SKM-1 (cell line): Measurements from ENCODE around the gene THADA.
"Not testable (repeated sequence)": the region's sequence is repeated elsewhere in the genome, so short reads cannot be mapped to it uniquely, and the experiment has no call there.

Experiments used
- DNase-seq: peaks from one replicate; lab custom pipeline; 2025; ENCODE audit not compliant: unreplicated experiment; lab: John Stamatoyannopoulos, UW

THADA gene

DNA sequence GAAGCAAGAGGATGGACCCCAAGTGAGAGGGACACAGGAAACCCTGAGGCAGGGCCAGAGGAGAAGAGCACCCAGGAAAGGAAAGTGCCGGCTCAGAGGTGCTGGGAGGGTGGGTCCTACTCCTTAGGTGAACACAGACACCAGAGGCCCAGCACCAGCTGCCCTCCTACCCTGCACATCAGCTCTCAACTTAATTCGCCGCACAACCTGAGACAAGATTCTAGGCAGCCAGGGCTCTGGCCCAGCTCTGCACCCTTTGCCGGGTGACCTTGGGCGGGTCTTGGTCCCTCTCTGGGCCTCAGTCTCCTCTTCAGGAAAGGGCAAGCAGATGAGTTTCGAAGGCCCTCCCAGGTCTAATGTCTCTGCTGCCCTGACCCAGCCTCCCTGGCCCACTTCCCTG is 397.6 kb downstream of the THADA start:
- no peak for DNase-seq

DNA sequence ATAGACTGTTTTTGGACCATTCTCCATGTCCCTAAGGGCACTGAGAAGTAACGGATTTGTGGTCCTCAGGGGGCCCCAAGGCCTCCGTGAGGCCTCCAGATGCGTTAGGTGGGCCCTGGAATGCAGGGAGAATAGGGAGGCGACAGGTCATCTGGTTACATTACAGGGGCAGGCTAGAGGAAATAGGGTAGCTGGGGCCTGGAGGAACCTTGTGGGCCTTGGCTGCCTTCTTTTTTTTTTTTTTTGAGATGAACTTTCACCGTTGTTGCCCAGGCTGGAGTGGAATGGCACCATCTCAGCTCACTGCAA is 398.3 kb downstream of the THADA start:
- no peak for DNase-seq

DNA sequence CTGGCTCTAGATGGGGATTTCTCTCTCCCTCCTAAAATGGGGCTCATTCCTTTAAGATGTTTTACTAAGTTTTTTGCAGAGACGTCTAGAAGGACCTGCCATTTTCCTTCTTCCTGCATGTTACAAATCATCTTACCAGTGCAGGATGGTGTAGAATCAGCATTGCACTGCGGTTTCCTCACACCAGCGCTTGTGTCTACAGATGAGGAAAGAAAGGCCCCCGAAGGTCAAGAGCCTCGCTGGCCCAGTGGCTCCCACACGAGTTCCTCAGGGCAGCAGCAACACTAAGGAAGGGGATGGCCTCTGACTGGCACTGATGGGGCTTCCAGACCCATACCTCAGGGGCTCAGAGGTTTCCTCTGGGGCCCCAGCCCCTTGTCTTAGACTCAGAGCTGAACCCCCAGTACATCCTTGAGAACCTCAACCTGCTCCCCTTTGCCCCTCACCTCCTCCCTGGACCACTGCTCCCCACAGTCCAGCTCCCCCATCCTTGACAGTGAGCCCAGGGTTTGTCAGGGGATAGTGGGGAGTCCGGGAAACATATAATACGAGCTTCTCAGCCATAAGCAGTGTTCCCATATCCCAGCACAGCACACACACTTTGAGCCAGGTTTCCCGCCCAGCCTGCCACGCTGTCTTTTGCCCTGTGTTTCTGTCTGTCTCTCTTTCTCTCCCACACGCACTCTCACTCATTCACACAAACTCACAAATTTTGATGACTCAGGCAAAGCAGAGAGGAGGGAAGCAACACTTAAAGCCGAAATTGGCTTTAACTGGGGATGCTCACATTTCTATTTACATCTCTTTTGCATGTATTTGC is 398.9 kb downstream of the THADA start:
- peak; percentile 63 for DNase-seq

DNA sequence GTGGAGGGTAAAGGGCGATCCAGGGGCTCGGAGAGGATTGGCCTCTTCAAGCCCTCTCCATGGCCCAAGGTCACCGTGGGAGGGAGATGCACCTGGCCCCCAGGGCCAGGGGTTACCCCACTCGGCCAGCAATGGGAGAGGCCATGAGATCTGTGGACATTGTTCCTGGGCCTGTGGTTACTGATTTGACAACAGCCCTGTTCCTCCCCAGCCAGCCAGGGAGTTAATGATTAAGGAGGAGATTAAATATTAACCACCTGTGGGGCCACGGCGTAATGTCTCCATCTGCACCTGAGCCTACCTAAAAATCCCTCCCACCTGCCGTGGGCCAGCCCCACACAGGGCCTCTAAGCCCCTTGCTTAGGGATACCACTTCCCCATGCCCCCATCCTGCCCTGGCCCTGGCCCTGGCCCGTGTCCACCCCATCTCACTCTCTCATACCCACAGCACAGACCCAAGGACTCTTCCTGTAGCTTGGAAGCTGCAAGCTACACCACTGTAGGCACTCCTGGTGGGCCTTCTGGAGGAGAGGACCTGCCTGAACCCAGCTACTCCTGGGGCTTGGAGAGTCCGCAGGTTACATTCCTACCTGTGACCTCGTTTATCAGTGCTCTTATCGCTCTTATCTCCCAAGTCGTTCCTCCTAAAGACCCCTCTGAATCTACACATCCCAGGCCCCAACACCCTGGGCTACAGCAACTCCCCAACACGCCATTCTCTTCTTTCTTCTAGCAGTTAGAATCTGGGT is 401.5 kb downstream of the THADA start:
- DNase-seq = no peak

DNA sequence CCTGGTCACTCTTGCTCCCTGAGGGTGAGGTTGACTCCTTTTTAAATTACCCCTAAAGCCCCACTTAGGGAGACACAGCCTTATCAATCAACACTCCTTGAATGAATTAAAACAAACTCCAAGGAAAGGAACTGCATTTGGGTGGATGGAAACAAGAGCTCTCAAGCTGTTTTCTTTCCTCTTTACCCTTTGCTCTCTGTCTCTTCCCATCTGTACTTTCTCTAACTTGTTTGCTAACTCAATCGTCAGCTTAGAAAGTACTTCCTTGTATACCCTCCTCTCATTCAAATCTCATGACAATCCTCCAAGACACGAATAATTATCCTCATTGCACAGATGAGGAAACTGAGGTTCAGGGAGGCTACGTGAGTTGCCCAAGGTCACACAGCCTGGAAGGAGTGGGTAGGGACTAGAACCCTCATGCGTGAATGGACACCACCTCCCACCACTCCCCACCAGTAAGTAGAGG is 402.2 kb downstream of the THADA start:
- DNase-seq = no peak

DNA sequence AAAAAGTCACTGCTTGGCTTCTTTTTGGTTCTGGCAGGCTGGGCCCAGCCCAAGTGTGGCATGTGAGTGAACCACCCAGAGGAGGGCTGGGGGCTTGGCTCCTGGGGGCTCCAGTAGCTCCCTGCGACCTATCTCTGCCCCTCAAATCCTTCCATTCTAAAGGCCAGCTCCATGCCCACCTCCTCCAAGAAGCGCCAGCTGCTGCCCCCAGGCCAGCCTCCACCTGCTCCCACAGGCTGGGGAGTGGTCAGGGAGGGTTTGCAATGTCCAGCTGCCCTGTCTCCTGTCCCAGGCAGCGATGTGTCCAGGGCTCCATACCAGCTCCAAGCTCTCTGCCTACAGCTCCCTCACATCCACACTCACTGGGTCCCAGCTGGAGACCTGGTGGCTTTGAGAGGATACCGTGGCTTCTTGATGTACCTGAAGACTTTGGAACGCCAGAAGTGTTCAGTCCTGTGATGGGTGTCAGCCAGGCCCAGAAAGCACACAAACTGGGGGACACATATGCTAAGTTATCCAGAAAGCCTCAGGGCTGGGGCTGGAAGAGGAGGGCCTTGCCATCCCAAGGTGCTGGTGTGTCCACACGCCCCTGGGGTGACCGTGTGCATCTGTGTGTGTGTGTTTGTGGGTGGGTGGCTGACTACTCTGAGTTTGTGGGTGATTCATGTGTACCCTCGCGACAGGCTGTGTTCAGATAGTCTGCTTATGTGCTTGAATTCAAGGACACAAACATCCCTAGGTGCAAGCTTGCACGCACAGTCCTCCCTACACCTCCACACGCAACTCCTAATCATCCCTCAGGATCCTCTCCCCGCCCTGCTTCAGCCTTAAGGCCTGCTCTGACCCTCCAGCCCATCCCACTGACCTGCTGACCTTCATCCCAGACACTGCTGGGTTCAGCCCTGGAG is 402.8 kb downstream of the THADA start:
- no peak for DNase-seq

DNA sequence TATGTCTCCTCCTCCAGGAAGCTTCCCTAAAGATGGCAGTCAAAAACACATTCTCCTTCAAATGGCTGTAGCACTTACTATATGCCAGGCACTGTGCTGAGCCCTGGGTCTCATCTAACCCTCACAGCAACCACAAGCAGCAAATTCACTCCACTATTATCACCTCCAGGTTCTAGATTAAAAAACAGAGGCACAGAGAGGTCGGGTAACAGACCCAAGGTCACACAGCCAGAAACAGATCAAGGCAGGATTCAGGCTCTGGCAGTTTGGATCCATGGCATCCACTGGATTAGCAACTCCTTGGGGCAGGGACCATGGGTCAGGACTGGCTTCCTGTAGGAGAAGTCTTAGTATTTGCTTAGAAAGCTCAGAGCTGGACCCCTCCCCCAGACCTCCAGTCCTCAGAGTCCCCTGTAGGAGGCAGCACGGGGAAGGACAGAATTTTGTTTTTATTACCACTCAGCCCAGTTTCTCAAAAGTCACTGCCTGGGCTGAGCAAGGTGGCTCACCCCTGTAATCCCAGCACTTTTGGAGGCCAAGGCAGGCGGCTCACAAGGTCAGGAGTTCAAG is 403.8 kb downstream of the THADA start:
- no peak for DNase-seq

DNA sequence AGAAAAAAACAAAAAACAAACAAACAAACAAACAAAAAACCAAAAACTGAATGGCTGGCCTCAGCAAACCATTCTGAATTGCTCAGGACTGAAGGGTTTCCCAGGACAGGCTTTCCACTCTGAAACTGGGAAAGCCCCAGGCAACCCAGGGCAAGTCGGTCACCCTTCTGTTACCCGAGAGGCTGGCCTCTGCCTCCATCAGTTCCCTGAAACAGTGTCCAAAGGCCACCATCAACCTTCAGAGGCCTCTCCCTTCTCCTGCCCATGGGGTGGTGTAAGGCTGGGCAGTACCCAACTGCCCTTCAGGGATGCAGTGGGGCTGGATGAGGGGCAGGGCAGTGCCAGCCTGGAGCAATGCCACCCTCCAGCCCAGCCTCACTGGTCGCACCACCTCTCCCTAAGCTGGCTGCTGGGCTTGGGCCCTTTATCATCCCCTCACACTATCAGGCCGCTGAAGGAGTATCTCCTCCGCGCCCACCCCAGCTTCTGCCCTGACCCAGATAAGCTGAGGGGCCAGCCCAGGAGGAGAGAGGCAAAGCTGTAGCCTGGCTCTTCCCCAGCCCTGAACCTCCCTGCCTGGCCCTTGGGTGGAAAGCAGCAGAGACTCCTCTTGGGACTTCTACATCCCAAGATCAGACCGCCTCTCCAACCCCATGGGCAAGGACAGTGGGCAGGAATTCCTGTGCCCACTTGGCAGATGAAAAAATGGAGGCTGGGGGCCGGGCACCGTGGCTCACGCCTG is 405.4 kb downstream of the THADA start:
- no peak for DNase-seq

DNA sequence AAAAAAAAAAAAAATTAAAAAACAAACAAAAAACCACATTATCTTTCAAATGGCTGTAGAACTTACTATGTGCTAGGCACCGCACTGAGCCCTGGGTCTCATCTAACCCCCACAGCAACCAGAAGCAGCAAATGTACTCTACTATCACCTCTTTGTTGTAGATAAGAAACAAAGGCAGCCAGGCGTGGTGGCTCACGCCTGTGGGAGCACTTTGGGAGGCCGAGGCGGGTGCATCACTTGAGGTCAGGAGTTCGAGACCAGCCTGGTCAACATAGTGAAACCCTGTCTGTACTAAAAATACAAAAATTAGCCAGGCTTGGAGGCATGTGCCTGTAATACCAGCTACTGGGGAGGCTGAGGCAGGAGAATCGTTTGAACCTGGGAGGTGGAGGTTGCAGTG is 406.0 kb downstream of the THADA start:
- not testable (repeated sequence) for DNase-seq

DNA sequence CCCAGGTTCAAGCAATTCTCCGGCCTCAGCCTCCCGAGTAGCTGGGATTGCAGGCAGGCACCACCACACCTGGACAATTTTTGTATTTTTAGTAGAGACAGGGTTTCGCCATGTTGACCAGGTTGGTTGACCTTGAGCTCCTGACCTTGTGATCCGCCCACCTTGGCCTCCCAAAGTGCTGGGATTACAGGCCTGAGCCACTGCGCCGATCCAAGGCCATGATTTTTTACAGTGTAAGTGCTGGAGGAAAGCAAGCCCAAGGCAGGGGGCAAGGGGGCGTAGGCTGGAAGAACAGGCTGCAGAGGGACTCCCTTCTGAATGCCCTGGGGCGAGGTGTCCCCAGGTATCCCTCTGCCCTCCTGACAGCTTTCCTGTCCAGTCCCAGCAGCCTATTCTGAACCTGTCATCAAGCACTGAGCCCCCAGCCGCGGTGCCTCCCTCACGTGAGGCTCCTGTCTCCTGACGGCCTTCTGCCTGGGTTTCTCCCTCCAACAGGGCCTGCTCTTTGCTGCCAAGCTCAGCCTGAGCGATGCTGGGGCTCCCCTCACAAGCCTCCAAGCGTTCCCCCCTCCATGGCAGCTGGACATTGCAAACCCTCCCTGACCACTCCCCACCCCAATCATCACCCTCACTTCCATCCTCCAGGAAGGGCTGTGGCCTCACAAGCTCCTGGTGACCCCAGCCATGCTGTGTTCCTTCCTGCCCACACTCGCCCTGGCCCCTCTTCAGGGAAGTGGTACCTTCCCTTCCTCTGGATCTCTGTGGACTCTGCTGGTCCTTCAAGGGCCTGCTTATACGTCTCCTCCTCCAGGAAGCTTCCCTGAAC is 407.1 kb downstream of the THADA start:
- no peak for DNase-seq

DNA sequence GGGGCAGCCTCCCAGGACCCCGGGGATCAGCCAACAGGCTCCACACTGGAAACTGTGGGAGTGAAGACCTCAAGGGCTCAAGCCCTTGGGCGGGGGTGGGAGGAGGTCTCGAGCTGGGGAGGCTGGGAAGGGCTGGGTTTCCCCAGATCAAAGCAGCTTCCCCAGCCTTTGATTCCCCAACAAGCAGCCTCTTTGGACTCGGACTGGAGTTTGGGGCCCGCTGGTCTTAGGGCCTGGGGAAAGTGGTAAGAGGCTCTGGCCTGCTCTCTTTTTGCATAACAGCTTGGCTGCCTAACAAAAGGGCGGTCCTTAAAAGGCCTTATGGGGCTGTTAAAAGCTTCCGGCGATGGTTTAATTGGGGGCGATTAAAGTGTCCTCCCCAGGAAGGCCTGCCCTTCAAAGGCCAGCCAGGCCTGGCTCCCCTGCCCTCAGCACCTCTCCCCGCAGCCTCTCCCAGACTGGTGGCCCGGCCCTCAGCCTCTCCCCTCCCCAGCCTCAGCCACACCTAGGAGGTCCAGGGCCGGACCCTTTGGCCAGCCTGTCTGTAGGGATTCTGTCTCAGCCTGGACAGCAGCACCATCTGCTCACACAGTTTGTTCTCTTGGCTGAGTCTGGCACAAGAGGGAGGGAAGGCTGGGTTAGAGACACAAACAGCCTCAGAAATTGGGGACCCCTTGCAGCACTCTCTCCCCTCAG is 409.0 kb downstream of the THADA start:
- no peak for DNase-seq

DNA sequence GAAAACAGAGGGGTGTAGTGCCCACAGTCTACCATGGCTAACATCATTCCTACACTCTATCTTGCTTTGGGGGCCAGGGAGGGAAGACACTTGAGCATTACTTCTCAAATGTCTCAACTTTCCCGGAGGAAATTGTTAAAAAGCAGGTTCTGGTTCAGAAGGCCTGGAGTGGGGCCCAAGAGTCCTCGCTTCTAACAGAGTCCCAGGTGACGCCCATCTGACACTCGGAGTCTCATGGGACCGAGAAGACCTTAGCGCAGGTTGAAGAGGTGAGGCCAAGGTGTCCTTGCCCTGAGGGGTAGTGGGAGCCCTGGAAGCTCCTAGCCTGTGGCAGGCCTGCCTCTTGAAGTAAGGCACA is 409.5 kb downstream of the THADA start:
- no peak for DNase-seq

DNA sequence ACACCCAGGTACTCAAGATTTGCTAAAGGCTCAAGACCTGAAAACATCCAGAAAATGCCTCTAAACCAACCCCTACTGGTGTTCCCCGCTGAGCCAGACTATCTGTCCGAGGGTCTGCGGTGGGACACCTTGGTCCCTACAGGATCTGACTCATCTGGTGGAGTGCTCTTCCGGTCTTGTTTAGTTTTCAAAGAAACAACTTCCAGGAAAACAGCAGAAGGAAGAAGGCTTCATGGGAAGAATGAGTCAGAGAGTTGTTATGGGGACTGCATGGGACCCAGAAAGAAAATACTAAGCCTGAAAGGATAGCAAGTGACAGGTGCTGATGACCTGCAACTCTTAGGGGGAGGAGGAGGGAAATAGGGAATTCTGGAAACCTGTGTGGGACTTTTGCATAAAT is 410.7 kb downstream of the THADA start:
- no peak for DNase-seq

DNA sequence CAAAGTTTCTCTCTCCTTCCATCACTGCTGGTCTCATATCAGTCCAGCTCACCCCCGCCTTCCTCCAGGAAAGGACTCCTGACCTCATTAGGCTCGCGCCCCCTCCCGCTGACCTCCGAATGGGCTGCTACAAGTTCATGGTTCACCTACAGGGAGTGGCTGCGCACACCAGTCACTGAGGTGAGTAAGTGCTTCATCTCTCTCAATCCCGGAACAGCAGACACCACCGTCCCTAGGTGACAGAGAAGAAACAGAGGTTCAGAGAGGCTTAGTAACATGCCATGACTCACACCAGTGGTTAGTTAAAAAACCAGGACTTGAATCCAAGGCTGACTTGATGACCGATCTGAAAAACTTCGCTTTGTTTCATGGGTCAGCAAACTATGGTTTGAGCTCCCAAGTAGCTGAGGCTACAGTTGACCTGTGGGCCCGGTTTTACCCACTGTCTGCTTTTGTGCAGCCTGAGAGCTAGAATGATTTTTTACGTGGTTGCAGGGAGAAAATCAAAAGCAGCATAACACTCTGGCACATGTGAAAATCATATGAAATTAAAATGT is 411.4 kb downstream of the THADA start:
- no peak for DNase-seq

DNA sequence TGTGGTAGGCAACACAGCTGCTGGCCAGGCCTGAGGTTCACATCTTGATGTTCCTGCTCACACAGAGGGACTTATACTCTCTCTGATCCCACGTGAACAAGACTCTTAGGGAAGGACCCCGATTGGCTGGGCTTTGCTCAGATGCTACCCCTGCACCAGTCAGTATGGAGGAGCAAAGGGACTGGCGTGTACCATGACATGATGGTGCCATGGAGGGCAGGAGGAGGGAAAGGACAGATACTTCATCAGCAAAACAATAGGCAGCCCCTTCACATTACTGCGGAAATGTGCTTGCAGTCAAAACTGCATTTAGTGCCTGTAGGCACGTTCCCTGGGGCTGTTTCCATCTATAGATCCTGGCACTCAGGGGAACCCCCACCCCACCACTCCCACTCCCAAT is 412.1 kb downstream of the THADA start:
- DNase-seq = no peak

DNA sequence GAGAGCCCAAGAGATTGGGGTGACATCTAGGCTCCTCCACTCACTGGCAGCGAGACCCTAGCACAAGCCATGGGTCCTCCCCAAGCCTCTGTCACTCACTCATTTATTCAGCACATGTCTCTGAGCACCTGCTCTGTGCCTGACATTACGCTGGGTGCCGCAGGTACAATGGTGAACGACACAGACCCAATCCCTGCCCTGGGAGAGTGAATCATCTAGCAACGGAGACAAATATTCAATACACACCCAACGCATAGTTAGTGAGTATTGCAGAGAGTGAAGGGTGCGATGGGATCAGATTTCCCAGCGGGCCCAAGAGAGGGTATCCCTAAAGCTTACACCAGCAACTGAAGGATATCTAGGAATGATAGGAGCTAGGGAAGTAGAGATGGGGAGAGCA is 414.9 kb downstream of the THADA start:
- DNase-seq = no peak
